HepG2 (cell line): ENCODE results near the gene DLG2. TPM values are rescaled to one million over a fixed set of nuclear protein-coding genes. Genes with fewer than 3 reads are reported as not detected.

Source experiments
- ATAD3A ChIP-seq: sonication (generic); formaldehyde crosslinking; IDR thresholded peaks from 2 replicates; pipeline ENCODE4 v1.4.0; 2020; ENCODE audit warnings: missing genetic modification reagents
- ATF2 ChIP-seq: sonication (generic); formaldehyde crosslinking; IDR thresholded peaks from 2 replicates; pipeline ENCODE4 v1.4.0; 2020; ENCODE audit warnings: missing genetic modification reagents
- BATF2 ChIP-seq: sonication (generic); formaldehyde crosslinking; IDR thresholded peaks from 2 replicates; pipeline ENCODE4 v1.8.0; 2022; ENCODE audit warnings: mild to moderate bottlenecking, missing genetic modification reagents, moderate library complexity
- DRAP1 ChIP-seq: IDR thresholded peaks from 2 replicates; pipeline ENCODE4 v1.6.1; 2016; ENCODE audit warnings: missing genetic modification reagents, missing compliant biosample characterization
- HMGXB3 ChIP-seq: sonication (generic); formaldehyde crosslinking; IDR thresholded peaks from 2 replicates; pipeline ENCODE4 v1.4.0; 2020; ENCODE audit warnings: missing genetic modification reagents, borderline replicate concordance
- KDM5A ChIP-seq: fragments of 200-600 bp; sonication (generic); IDR thresholded peaks from 2 replicates; pipeline ENCODE4 v1.7.0; 2018; ENCODE audit warnings: antibody characterized with exemption, mild to moderate bottlenecking, low read length, borderline replicate concordance
- KDM6A ChIP-seq: IDR thresholded peaks from 2 replicates; pipeline ENCODE4 v1.6.1; 2016; ENCODE audit warnings: low read depth
- KLF11 ChIP-seq: IDR thresholded peaks from 2 replicates; pipeline ENCODE4 v1.6.1; 2016; ENCODE audit warnings: missing compliant biosample characterization
- MTF1 ChIP-seq: sonication (generic); formaldehyde crosslinking; IDR thresholded peaks from 2 replicates; pipeline ENCODE4 v1.5.0; 2020; ENCODE audit warnings: missing genetic modification reagents
- NCOA2 ChIP-seq: sonication (generic); formaldehyde crosslinking; IDR thresholded peaks from 2 replicates; pipeline ENCODE4 v1.8.0; 2022; ENCODE audit warnings: inconsistent platforms
- NCOA5 ChIP-seq: sonication (generic); formaldehyde crosslinking; IDR thresholded peaks from 2 replicates; pipeline ENCODE4 v1.4.0; 2020; ENCODE audit warnings: missing genetic modification reagents
- PAX8 ChIP-seq: sonication (generic); formaldehyde crosslinking; IDR thresholded peaks from 2 replicates; pipeline ENCODE4 v1.8.0; 2022; ENCODE audit warnings: mild to moderate bottlenecking, missing genetic modification reagents, borderline replicate concordance
- PHF8 ChIP-seq: sonication (generic); formaldehyde crosslinking; IDR thresholded peaks from 2 replicates; pipeline ENCODE4 v1.5.0; 2020; ENCODE audit warnings: missing genetic modification reagents
- RBAK ChIP-seq: sonication (generic); formaldehyde crosslinking; IDR thresholded peaks from 2 replicates; pipeline ENCODE4 v1.5.1; 2020; ENCODE audit warnings: mild to moderate bottlenecking, missing genetic modification reagents
- RCOR2 ChIP-seq: IDR thresholded peaks from 2 replicates; pipeline ENCODE4 v1.6.1; 2016; ENCODE audit warnings: missing biosample characterization, missing genetic modification reagents
- RNF2 ChIP-seq: fragments of 450-650 bp; conservative IDR thresholded peaks from 2 replicates; pipeline ENCODE4 v1.6.1; 2016; ENCODE audit warnings: low read depth
- TEAD2 ChIP-seq: sonication (generic); formaldehyde crosslinking; IDR thresholded peaks from 2 replicates; pipeline ENCODE4 v1.9.0; 2021; ENCODE audit warnings: missing genetic modification reagents
- YEATS2 ChIP-seq: sonication (generic); formaldehyde crosslinking; IDR thresholded peaks from 2 replicates; pipeline ENCODE4 v1.4.0; 2020; ENCODE audit warnings: missing genetic modification reagents, borderline replicate concordance
- ZBTB3 ChIP-seq: sonication (generic); formaldehyde crosslinking; IDR thresholded peaks from 2 replicates; pipeline ENCODE4 v1.4.0; 2020; ENCODE audit warnings: low read depth, mild to moderate bottlenecking, moderate library complexity, missing genetic modification reagents, borderline replicate concordance
- ZBTB38 ChIP-seq: sonication (generic); formaldehyde crosslinking; IDR thresholded peaks from 2 replicates; pipeline ENCODE4 v1.5.1; 2020; ENCODE audit warnings: mild to moderate bottlenecking, missing genetic modification reagents
- ZNF562 ChIP-seq: sonication (generic); formaldehyde crosslinking; IDR thresholded peaks from 2 replicates; pipeline ENCODE4 v1.8.0; 2022; ENCODE audit warnings: missing genetic modification reagents, borderline replicate concordance
- ZNF570 ChIP-seq: sonication (generic); formaldehyde crosslinking; IDR thresholded peaks from 2 replicates; pipeline ENCODE4 v1.4.0; 2020; ENCODE audit warnings: mild to moderate bottlenecking, missing genetic modification reagents, borderline replicate concordance
- ZNF616 ChIP-seq: sonication (generic); formaldehyde crosslinking; IDR thresholded peaks from 2 replicates; pipeline ENCODE4 v1.5.0; 2020; ENCODE audit warnings: low read depth, mild to moderate bottlenecking, missing genetic modification reagents
- ZNF678 ChIP-seq: sonication (generic); formaldehyde crosslinking; IDR thresholded peaks from 2 replicates; pipeline ENCODE4 v1.4.0; 2020; ENCODE audit warnings: mild to moderate bottlenecking, missing genetic modification reagents
- polyA plus RNA-seq, 8 experiments: library from polyadenylated mRNA; depleted of rRNA in 3 of 8; stranded (reverse) in 7 of 8; unstranded in 1 of 8; fragments of >200 nt; fragmentation: Illumina TruSeq in 4 of 8; extraction: Trizol in 4 of 8; gene quantifications; 2 replicates each; pipeline versions ENCODE4 v1.2.1 to v1.2.3, GENCODE V29; 2011 to 2016; ENCODE audit warnings: low read depth in 4 of 8, missing spikeins in 1 of 8, mixed read lengths in 1 of 8; ENCODE audit not compliant: insufficient read depth in 1 of 8
- total RNA-seq, 5 experiments: library from RNA; depleted of rRNA; stranded (reverse); fragments of >200 nt; fragmentation: Illumina TruSeq; extraction: Trizol; gene quantifications; 2 replicates each; pipeline ENCODE4 v1.2.3, GENCODE V29; 2016; ENCODE audit warnings: low read depth in 1 of 5

Gene DLG2
- total and polyA plus RNA-seq, 2 of the 13 experiments (the other 11 are each of a cell fraction or from before 2014, with no cell fraction given): 0.46 to 1.0 TPM

GRCh38 chr11:85664615-85665481 is 37.7 kb upstream of the DLG2 start, which contains the start of gene CREBZF (continued):
- peak; percentile 48; the same call in 1 of the 2 replicates for TF ChIP-seq KDM5A
- peak; percentile 56; the same call in 1 of the 2 replicates for TF ChIP-seq ZBTB38
- 0 out of 2 replicates have a peak, but pooled peaks have one; percentile 30 for TF ChIP-seq ZNF616 (CRISPR knock-in tag)
- TF ChIP-seq PHF8 (CRISPR knock-in tag): peak; percentile 99
- TF ChIP-seq RBAK (CRISPR knock-in tag): no peak
- TF ChIP-seq KDM6A: no peak
- TF ChIP-seq DRAP1: peak; percentile 76
- TF ChIP-seq HMGXB3: 0 out of 2 replicates have a peak, but pooled peaks have one; percentile 23
- peak; percentile 67; the same call in 1 of the 2 replicates for TF ChIP-seq ATF2 (CRISPR knock-in tag)
- TF ChIP-seq ZNF562: no peak
- TF ChIP-seq ZNF570: 0 out of 2 replicates have a peak, but pooled peaks have one; percentile 76
- TF ChIP-seq MTF1 (CRISPR knock-in tag): 0 out of 2 replicates have a peak, but pooled peaks have one; percentile 64
- no peak for TF ChIP-seq NCOA5 (CRISPR knock-in tag)
- peak; percentile 63; the same call in 1 of the 2 replicates for TF ChIP-seq ZNF678 (CRISPR knock-in tag)
- TF ChIP-seq KLF11 (CRISPR knock-in tag): peak; percentile 55
- 0 out of 2 replicates have a peak, but pooled peaks have one; percentile 25 for TF ChIP-seq PAX8 (CRISPR knock-in tag)
- TF ChIP-seq RNF2: 0 out of 2 replicates have a peak, but pooled peaks have one; percentile 34
- no peak for TF ChIP-seq ZBTB3 (CRISPR knock-in tag)
- peak; percentile 22; the same call in 1 of the 2 replicates for TF ChIP-seq TEAD2 (CRISPR knock-in tag)
- TF ChIP-seq ATAD3A (CRISPR knock-in tag): no peak
- TF ChIP-seq RCOR2 (CRISPR knock-in tag): no peak
- TF ChIP-seq YEATS2: peak; percentile 96
- no peak for TF ChIP-seq NCOA2 (CRISPR knock-in tag)
- no peak for TF ChIP-seq BATF2 (CRISPR knock-in tag)
